ENCODE results near the gene PLEKHA4.

DNA sequence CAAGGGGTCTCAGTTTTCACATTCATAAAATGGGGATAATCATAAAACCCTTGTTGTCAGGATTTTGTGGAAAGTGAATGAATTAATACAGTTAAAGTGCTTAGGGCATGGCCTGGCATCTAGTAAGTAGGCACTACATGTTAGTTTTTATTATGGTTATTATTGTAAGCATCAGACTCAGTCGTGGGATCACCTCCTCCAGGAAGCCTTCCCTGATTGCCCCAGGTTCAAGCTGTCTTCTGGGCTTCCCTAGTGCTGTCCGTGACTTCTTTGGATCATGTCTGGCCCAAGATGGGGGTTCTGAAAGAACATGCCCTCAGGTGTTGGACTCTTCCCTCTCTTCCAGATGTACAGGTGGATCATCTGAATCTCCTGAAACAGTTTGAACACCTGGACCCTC, 42.4 kb upstream of the PLEKHA4 start:
- TF ChIP-seq, protein P1, sequence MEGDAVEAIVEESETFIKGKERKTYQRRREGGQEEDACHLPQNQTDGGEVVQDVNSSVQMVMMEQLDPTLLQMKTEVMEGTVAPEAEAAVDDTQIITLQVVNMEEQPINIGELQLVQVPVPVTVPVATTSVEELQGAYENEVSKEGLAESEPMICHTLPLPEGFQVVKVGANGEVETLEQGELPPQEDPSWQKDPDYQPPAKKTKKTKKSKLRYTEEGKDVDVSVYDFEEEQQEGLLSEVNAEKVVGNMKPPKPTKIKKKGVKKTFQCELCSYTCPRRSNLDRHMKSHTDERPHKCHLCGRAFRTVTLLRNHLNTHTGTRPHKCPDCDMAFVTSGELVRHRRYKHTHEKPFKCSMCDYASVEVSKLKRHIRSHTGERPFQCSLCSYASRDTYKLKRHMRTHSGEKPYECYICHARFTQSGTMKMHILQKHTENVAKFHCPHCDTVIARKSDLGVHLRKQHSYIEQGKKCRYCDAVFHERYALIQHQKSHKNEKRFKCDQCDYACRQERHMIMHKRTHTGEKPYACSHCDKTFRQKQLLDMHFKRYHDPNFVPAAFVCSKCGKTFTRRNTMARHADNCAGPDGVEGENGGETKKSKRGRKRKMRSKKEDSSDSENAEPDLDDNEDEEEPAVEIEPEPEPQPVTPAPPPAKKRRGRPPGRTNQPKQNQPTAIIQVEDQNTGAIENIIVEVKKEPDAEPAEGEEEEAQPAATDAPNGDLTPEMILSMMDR (IDR thresholded peaks at IDR 0.05), result no peak
- no peak for TF ChIP-seq EP300 (IDR thresholded peaks at IDR 0.05; ENCODE audit: low read depth)
- no peak for TF ChIP-seq POLR2A (IDR thresholded peaks at IDR 0.05)
- TF ChIP-seq POLR2AphosphoS5 (IDR thresholded peaks at IDR 0.05), result no peak

Data from transverse colon (tissue), 4 donors.